Activated B cell treated with CpG ODN at 0.5 μM for 24 hours (primary cell): Measurements from ENCODE around the gene ATG9A. TPM values are rescaled to one million over a fixed set of nuclear protein-coding genes. Genes with fewer than 3 reads are reported as not detected.

Source experiments
- ATAC-seq: fragments of 200-7000 bp; cut with Tn5 transposase; one replicate; pipeline ENCODE4 v1.10.0; 2021; ENCODE audit warnings: low read depth, mild to moderate bottlenecking, moderate library complexity
- CTCF ChIA-PET: fragments of 350-600 bp; sonication (Branson Sonifier 250); formaldehyde crosslinking; loops from one replicate; lab custom pipeline; 2021; ENCODE audit warnings: antibody characterized with exemption; lab: Charles Lee
- POLR2A ChIA-PET: fragments of 350-600 bp; sonication (Branson Sonifier 250); formaldehyde crosslinking; loops from one replicate; lab custom pipeline; 2021; ENCODE audit warnings: antibody characterized with exemption; lab: Charles Lee
- DNase-seq: peaks from one replicate; pipeline ENCODE4 v3.0.0; 2022
- H3K27ac Mint-ChIP-seq: one replicate; pipeline ENCODE4 v1.8.0; 2020; ENCODE audit warnings: mixed read lengths
- H3K27me3 Mint-ChIP-seq: one replicate; pipeline ENCODE4 v1.8.0; 2021; ENCODE audit warnings: mixed read lengths
- H3K36me3 Mint-ChIP-seq: one replicate; pipeline ENCODE4 v1.8.0; 2021; ENCODE audit warnings: low read depth, mixed read lengths
- H3K4me1 Mint-ChIP-seq: one replicate; pipeline ENCODE4 v1.8.0; 2021; ENCODE audit warnings: mixed read lengths
- H3K4me3 Mint-ChIP-seq: one replicate; pipeline ENCODE4 v1.8.0; 2020; ENCODE audit warnings: mild to moderate bottlenecking, mixed read lengths
- H3K9me3 Mint-ChIP-seq: one replicate; pipeline ENCODE4 v1.8.0; 2020; ENCODE audit warnings: mixed read lengths
- CTCF ChIP-seq: fragments of 200-600 bp; IDR thresholded peaks from one replicate; pipeline ENCODE4 v1.8.0; 2022; ENCODE audit warnings: antibody characterized with exemption, mild to moderate bottlenecking
- intact Hi-C: fragments of 100-400 bp; cut with micrococcal nuclease; formaldehyde crosslinking; loops from one replicate; pipeline ENCODE4 v1.15.1; 2024
- total RNA-seq: library from RNA; stranded (reverse); gene quantifications from 2 replicates; pipeline ENCODE4 v1.2.3, GENCODE V29; 2022

The ATG9A gene
- total RNA-seq, 1 donor from 2014 or later, result 38.3 TPM

GRCh38 chr2:219173176-219173575, 56.3 kb downstream of the ATG9A start:
- Mint-ChIP-seq H3K9me3 (no peaks in the 10 kb centered on the region), H3K27me3 (no peaks in the 10 kb centered on the region), H3K4me3 (no peak overlapping the region), H3K27ac (no peak overlapping the region), H3K4me1 (peaks cover 26% of the 10 kb centered on the region), H3K36me3 (peaks cover 62% of the 10 kb centered on the region)
- TF ChIP-seq CTCF, result no peak
- DNase-seq, result no peak
- ChIA-PET POLR2A (interaction anchor here (0.7 to 2.2 kb wide), 2 partner anchors 33 to 58 kb away, joined by 3 to 7 read pairs; partner anchors contain the start of gene ZFAND2B), CTCF (interaction anchor here (0.9 to 1.6 kb wide), 4 partner anchors 14 to 178 kb away, joined by 3 to 5 read pairs (median 3); no protein-coding TSS in a partner anchor)
- intact Hi-C loops, result no loop called here
- no peak for ATAC-seq

- Mint-ChIP-seq H3K27ac (no peak overlapping the region), H3K4me3 (no peak overlapping the region), H3K4me1 (peaks cover 25% of the 10 kb centered on the region), H3K27me3 (no peaks in the 10 kb centered on the region), H3K9me3 (no peaks in the 10 kb centered on the region), H3K36me3 (peaks cover 60% of the 10 kb centered on the region)
- ATAC-seq (no peak), DNase-seq (no peak)
- intact Hi-C loops, result no loop called here
- ChIA-PET CTCF (interaction anchor here (0.6 to 3.5 kb wide), 11 partner anchors 14 to 177 kb away, joined by 3 to 30 read pairs (median 4); partner anchors contain the start of gene ANKZF1), POLR2A (interaction anchor here (2.0 to 2.3 kb wide), 5 partner anchors 34 to 123 kb away, joined by 7 to 12 read pairs (median 10); partner anchors contain the start of genes ANKZF1, ATG9A, DNAJB2 and TUBA4A)
- no peak for TF ChIP-seq CTCF
Measured at GRCh38 chr2:219172231-219173154, 56.9 kb downstream of the ATG9A start.

- no peak for TF ChIP-seq CTCF
- Mint-ChIP-seq H3K27me3 (no peaks in the 10 kb centered on the region), H3K9me3 (no peaks in the 10 kb centered on the region), H3K4me3 (no peak overlapping the region), H3K4me1 (peaks cover 21% of the 10 kb centered on the region), H3K27ac (no peak overlapping the region), H3K36me3 (peaks cover 59% of the 10 kb centered on the region)
- DNase-seq (no peak), ATAC-seq (peak; percentile 40)
- intact Hi-C loops, result loop anchor here (1.0 kb wide), 3 partner anchors 11 to 127 kb away; partner anchors contain the start of gene NHEJ1
- ChIA-PET POLR2A (interaction anchor here (1.0 to 2.3 kb wide), 6 partner anchors 36 to 124 kb away, joined by 5 to 16 read pairs (median 10); partner anchors contain the start of genes ANKZF1, ATG9A, DNAJB2 and TUBA4A), CTCF (interaction anchor here (0.6 to 3.5 kb wide), 19 partner anchors 8 to 132 kb away, joined by 3 to 30 read pairs (median 5); partner anchors contain the start of genes ANKZF1, GLB1L, NHEJ1 and STK16)
Measured at GRCh38 chr2:219171231-219171651, 58.2 kb downstream of the ATG9A start.

- no peaks in the 10 kb centered on the region for H3K9me3 Mint-ChIP-seq
- H3K27me3 Mint-ChIP-seq, result no peaks in the 10 kb centered on the region
- H3K36me3 Mint-ChIP-seq, result peaks cover 48% of the 10 kb centered on the region
- DNase-seq (no peak), ATAC-seq (no peak)
- POLR2A ChIA-PET, result interaction anchor here (1.5 to 2.3 kb wide), 4 partner anchors 41 to 126 kb away, joined by 9 to 16 read pairs (median 10); partner anchors contain the start of genes ANKZF1, ATG9A and DNAJB2
- H3K27ac Mint-ChIP-seq, result no peak within 1 kb of the TSS
- TF ChIP-seq CTCF, result no peak
- CTCF ChIA-PET, result interaction anchor here (1.0 to 3.5 kb wide), 9 partner anchors 11 to 133 kb away, joined by 3 to 30 read pairs (median 6); partner anchors contain the start of gene NHEJ1
- no peak within 1 kb of the TSS for H3K4me3 Mint-ChIP-seq
- intact Hi-C loops, result no loop called here
- peaks cover 12% of the 10 kb centered on the region for H3K4me1 Mint-ChIP-seq
Measured at GRCh38 chr2:219169930-219170654, 59.3 kb downstream of the ATG9A start, which contains the start of gene SLC23A3. SLC23A3 (minus strand) TSS chr2:219170029; CDS start chr2:219169984, 45 bp downstream.

Other genes with a start within 250 kb of the ATG9A start
- gene FEV, start 244.5 kb downstream of the ATG9A start, total RNA-seq, result not detected in 2 replicates
- gene CRYBA2, start 236.2 kb downstream of the ATG9A start, total RNA-seq, result not detected in 2 replicates
- gene CFAP65, start 188.1 kb downstream of the ATG9A start, total RNA-seq, result not detected in 2 replicates
- gene IHH, start 168.7 kb downstream of the ATG9A start, total RNA-seq, result 0.10 TPM in 1 of 2 replicates, not detected in the other
- gene NHEJ1, start 68.8 kb downstream of the ATG9A start, total RNA-seq, result 19.1 and 25.0 TPM in 2 replicates
- gene SLC23A3, start 59.6 kb downstream of the ATG9A start, total RNA-seq, result 4.5 and 4.9 TPM in 2 replicates
- 144 and 147 TPM in 2 replicates for gene CNPPD1, start 52.7 kb downstream of the ATG9A start, total RNA-seq
- gene RETREG2, start 51.4 kb downstream of the ATG9A start, total RNA-seq, result 60.5 and 78.6 TPM in 2 replicates
- gene ZFAND2B, start 22.9 kb downstream of the ATG9A start, total RNA-seq, result 39.9 and 47.2 TPM in 2 replicates
- gene ABCB6, start 10.7 kb downstream of the ATG9A start, total RNA-seq, result 12.1 and 16.6 TPM in 2 replicates
- gene ANKZF1, start 170 bp upstream of the ATG9A start, total RNA-seq, result 96.0 and 105 TPM in 2 replicates
- gene GLB1L, start 15.8 kb upstream of the ATG9A start, total RNA-seq, result 4.5 and 4.6 TPM in 2 replicates
- 31.0 and 36.5 TPM in 2 replicates for gene STK16, start 15.8 kb upstream of the ATG9A start, total RNA-seq
- gene TUBA4B, start 23.6 kb upstream of the ATG9A start, total RNA-seq, result 0.20 TPM in 1 of 2 replicates, not detected in the other
- gene TUBA4A, start 24.3 kb upstream of the ATG9A start, total RNA-seq, result 184 and 192 TPM in 2 replicates
- 59.0 and 71.1 TPM in 2 replicates for gene DNAJB2, start 49.7 kb upstream of the ATG9A start, total RNA-seq
- not detected in 2 replicates for gene PTPRN, start 79.8 kb upstream of the ATG9A start, total RNA-seq
- gene RESP18, start 103.1 kb upstream of the ATG9A start, total RNA-seq, result not detected in 2 replicates
- 89.0 and 93.4 TPM in 2 replicates for gene DNPEP, start 158.3 kb upstream of the ATG9A start, total RNA-seq
- gene DES, start 188.7 kb upstream of the ATG9A start, total RNA-seq, result not detected in 2 replicates
- 0.09 and 0.42 TPM in 2 replicates for gene SPEG, start 205.2 kb upstream of the ATG9A start, total RNA-seq